Body of pancreas (tissue), 4 donors: ENCODE results near the gene FHIP2A.
"Not testable (repeated sequence)": the region's sequence is repeated elsewhere in the genome, so short reads cannot be mapped to it uniquely, and the experiment has no call there.

ENCODE experiments used
- POLR2A ChIP-seq, 3 donors: fragments of 450-650 bp; IDR thresholded peaks; one replicate each; pipeline ENCODE4 v1.6.1; 2016; ENCODE audit warnings: antibody characterized with exemption in 3 of 3, mild to moderate bottlenecking in 2 of 3
- TF ChIP-seq, protein P1 (sequence below), 7 experiments: fragments of 450-650 bp in 4 of 7; fragments of 200-600 bp in 3 of 7; sonication (generic) in 3 of 7; IDR thresholded peaks; one replicate each; pipeline ENCODE4 v1.5.1; 2016 to 2019; ENCODE audit warnings: antibody characterized with exemption in 7 of 7

DNA sequence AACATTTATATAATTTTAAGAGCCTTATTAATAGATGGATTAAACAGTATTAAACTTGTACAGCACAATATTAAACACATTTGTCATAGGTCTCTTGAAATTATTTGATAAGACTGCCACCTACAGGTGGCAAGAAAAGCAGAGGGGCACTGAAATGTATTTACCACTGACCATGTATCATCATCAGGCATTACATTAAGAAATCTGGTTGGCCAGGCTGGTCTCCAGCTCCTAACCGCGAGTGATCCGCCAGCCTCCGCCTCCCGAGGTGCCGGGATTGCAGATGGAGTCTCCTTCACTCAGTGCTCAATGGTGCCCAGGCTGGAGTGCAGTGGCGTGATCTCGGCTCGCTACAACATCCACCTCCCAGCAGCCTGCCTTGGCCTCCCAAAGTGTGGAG, 35.1 kb upstream of the FHIP2A start:
- TF ChIP-seq, protein P1, sequence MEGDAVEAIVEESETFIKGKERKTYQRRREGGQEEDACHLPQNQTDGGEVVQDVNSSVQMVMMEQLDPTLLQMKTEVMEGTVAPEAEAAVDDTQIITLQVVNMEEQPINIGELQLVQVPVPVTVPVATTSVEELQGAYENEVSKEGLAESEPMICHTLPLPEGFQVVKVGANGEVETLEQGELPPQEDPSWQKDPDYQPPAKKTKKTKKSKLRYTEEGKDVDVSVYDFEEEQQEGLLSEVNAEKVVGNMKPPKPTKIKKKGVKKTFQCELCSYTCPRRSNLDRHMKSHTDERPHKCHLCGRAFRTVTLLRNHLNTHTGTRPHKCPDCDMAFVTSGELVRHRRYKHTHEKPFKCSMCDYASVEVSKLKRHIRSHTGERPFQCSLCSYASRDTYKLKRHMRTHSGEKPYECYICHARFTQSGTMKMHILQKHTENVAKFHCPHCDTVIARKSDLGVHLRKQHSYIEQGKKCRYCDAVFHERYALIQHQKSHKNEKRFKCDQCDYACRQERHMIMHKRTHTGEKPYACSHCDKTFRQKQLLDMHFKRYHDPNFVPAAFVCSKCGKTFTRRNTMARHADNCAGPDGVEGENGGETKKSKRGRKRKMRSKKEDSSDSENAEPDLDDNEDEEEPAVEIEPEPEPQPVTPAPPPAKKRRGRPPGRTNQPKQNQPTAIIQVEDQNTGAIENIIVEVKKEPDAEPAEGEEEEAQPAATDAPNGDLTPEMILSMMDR (IDR thresholded peaks at IDR 0.05) = peak; percentile 67 to 85 (median 73)
- not testable (repeated sequence) for TF ChIP-seq POLR2A (IDR thresholded peaks at IDR 0.05)
